ENCODE data around the gene ABCC2.

The ABCC2 gene

GRCh38 chr10:99793819-99794218 is 11.4 kb downstream of the ABCC2 start:
- H3K4me3 ChIP-seq (ENCODE audit: low read depth, low read length), result no peak overlapping the region
- no peak for TF ChIP-seq CTCF (IDR thresholded peaks at IDR 0.05; ENCODE audit: insufficient read depth, low read depth, low read length, missing control alignments)
- no peak for DNase-seq (ENCODE audit: low read depth)

DNA sequence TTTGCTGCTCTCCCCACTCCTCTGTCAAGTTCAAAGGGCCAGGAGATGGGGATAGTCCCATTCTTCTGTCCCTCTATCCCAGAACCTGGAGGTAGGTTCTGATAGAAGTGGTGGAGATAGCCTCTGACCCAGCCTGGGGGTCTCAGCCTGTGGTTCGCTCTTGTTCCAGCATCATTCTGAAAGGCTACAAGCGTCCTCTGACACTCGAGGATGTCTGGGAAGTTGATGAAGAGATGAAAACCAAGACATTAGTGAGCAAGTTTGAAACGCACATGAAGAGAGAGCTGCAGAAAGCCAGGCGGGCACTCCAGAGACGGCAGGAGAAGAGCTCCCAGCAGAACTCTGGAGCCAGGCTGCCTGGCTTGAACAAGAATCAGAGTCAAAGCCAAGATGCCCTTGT is 14.5 kb downstream of the ABCC2 start:
- DNase-seq (ENCODE audit: low read depth), result no peak
- no peak for TF ChIP-seq CTCF (IDR thresholded peaks at IDR 0.05; ENCODE audit: insufficient read depth, low read depth, low read length, missing control alignments)
- no peak overlapping the region for H3K4me3 ChIP-seq (ENCODE audit: low read depth, low read length)

DNA sequence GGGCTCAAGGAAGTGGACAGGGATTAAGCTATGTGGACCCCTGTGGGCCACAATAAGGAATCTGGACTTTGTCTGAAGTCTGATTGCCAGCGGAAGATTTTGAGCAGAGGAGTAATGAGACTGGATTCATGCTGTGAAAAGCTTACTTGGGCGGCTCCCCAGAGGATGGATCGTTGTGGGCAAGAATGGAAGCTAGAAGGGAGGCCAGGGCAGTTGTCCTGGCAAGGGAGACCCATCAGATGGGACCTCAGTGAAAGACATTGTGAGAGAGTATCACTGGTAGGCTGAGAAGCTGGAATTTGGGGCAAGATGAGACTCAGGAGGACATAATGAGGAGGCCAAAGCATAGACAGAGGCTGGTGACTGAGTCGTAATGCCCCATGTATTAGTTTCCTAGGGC is 15.6 kb downstream of the ABCC2 start:
- TF ChIP-seq CTCF (IDR thresholded peaks at IDR 0.05; ENCODE audit: insufficient read depth, low read depth, low read length, missing control alignments), result no peak
- no peak for DNase-seq (ENCODE audit: low read depth)

DNA sequence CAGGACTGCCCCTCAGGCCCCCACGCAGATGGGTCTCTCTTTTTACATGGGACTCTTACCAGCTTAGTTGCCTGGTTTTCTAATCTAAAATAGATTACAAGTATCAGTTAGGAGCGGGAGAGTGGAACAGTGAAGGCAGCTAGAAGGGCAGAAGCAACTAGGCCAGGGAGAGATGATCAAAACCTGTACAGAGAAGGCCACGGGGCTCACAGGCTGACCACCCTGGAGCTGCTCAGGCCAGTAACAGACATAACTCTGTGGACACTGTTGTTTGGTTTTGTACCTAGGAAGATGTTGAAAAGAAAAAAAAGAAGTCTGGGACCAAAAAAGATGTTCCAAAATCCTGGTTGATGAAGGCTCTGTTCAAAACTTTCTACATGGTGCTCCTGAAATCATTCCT is 16.5 kb downstream of the ABCC2 start:
- no peak for DNase-seq (ENCODE audit: low read depth)
- no peak for TF ChIP-seq CTCF (IDR thresholded peaks at IDR 0.05; ENCODE audit: insufficient read depth, low read depth, low read length, missing control alignments)
- H3K4me3 ChIP-seq (ENCODE audit: low read depth, low read length), result no peak overlapping the region

More for the DNA sequence above, 15.6 kb downstream of the ABCC2 start:
- no peak overlapping the region for H3K4me3 ChIP-seq (ENCODE audit: low read depth, low read length)

GRCh38 chr10:99799613-99800012 is 17.2 kb downstream of the ABCC2 start:
- H3K4me3 ChIP-seq (ENCODE audit: low read depth, low read length), result no peak overlapping the region
- peak; percentile 3 for DNase-seq (ENCODE audit: low read depth)
- TF ChIP-seq CTCF (IDR thresholded peaks at IDR 0.05; ENCODE audit: insufficient read depth, low read depth, low read length, missing control alignments), result no peak

GRCh38 chr10:99804471-99804870 is 22.0 kb downstream of the ABCC2 start:
- no peak for TF ChIP-seq CTCF (IDR thresholded peaks at IDR 0.05; ENCODE audit: insufficient read depth, low read depth, low read length, missing control alignments)
- DNase-seq (ENCODE audit: low read depth), result no peak
- no peak overlapping the region for H3K4me3 ChIP-seq (ENCODE audit: low read depth, low read length)

DNA sequence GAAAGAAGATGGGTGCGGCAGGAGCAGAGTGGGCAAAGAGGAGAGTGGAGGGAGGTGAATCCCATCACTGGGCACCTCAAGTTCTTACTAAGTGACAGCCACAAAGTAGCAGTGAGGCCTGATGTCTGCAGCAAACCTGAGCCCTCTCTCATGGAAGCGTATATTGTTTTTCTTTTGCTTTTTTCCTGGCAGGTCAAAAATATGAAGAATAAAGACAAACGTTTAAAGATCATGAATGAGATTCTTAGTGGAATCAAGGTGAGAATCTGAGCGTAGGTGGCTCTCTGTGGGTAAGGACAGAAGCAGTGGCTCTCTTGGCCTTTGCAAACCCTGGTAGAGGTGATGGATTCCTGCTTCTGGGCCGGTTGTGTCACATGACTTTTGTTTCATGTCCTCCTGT is 22.8 kb downstream of the ABCC2 start:
- no peak for TF ChIP-seq CTCF (IDR thresholded peaks at IDR 0.05; ENCODE audit: insufficient read depth, low read depth, low read length, missing control alignments)
- no peak for DNase-seq (ENCODE audit: low read depth)
- no peak overlapping the region for H3K4me3 ChIP-seq (ENCODE audit: low read depth, low read length)

All from GM12865 (cell line).